ENCODE data around the gene IRF6.

Gene IRF6

GRCh38 chr1:209837671-209838070, 31.7 kb upstream of the IRF6 start:
- Histone ChIP-seq H3K9ac (ENCODE audit: low read length) (no peak overlapping the region), H3K27me3 (ENCODE audit: control insufficient read depth, insufficient read depth, low read length) (no peaks in the 10 kb centered on the region), H3K4me1 (ENCODE audit: control insufficient read depth, insufficient read depth, low read length) (no peaks in the 10 kb centered on the region), H3K4me3 (ENCODE audit: low read length) (no peak overlapping the region), H3K36me3 (ENCODE audit: control insufficient read depth, insufficient read depth, low read length) (peaks cover 35% of the 10 kb centered on the region), H3K27ac (ENCODE audit: low read depth, low read length) (no peak overlapping the region)

DNA sequence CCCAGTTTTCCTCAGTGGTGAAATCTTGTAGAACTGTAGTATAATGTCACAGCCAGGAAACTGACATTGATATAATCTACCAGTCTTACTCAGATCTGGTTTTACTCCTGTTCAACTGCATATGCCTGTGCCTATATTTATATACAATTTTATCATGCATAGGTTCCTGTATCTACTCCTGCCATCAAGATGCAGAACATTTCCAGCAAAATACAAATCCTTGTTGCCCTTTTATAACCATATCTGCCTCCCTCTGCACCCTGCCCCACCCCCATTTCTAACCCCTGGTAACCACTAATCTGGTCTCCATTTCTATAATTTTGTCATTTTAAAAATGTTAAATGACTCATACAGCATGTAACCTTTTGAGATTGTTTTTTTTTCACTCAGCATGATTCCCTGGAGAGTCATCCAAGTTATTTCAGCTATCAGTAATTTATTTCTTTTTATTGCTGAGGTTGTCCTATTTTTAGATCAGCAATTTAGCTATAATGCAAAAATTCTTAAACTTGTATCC, 29.9 kb upstream of the IRF6 start:
- Histone ChIP-seq H3K9ac (ENCODE audit: low read length) (no peak overlapping the region), H3K27me3 (ENCODE audit: control insufficient read depth, insufficient read depth, low read length) (no peaks in the 10 kb centered on the region), H3K27ac (ENCODE audit: low read depth, low read length) (no peak overlapping the region), H3K4me3 (ENCODE audit: low read length) (no peak overlapping the region), H3K4me1 (ENCODE audit: control insufficient read depth, insufficient read depth, low read length) (no peaks in the 10 kb centered on the region), H3K36me3 (ENCODE audit: control insufficient read depth, insufficient read depth, low read length) (peaks cover 32% of the 10 kb centered on the region)

DNA sequence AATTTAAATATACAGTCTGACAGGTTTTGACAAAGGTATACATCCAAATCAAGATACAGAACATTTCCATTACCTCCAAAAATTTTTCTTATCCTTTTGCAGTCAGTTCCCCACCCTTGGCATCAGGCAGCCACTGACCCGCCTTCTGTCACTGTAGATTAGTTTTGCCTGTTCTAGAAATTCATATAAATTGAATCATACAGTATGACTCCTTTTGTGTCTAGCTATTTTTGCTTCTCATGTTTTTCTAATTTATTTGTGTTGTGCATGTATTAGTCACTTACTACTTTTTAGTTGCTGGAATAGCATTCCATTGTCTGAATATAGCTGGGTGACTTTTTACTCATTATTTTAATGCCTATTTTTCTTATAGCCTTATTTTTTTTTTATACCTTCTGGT, 25.7 kb upstream of the IRF6 start:
- no peak overlapping the region for H3K27ac ChIP-seq (ENCODE audit: low read depth, low read length)
- H3K27me3 ChIP-seq (ENCODE audit: control insufficient read depth, insufficient read depth, low read length): no peaks in the 10 kb centered on the region
- H3K9ac ChIP-seq (ENCODE audit: low read length): no peak overlapping the region
- no peaks in the 10 kb centered on the region for H3K4me1 ChIP-seq (ENCODE audit: control insufficient read depth, insufficient read depth, low read length)
- H3K36me3 ChIP-seq (ENCODE audit: control insufficient read depth, insufficient read depth, low read length): peaks cover 13% of the 10 kb centered on the region
- H3K4me3 ChIP-seq (ENCODE audit: low read length): no peak overlapping the region

DNA sequence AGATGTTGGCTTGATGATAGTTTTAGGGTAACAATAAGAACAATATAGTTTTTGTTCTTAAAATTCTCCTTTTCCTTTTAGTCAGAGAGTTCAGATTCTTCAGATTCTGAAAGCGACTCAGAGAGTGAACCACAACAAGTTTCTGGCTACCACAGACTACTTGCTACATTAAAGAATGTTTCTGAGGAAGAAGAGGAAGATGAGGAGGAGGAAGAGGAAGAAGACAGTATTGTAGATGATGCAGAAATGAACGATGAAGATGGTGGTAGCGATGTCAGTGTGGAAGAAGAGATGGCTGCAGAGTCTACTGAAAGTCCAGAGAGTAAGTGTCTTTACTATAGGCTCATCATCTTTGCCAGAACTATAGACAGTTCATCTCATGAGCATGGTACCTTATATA, 24.8 kb upstream of the IRF6 start:
- H3K27me3 ChIP-seq (ENCODE audit: control insufficient read depth, insufficient read depth, low read length): no peaks in the 10 kb centered on the region
- no peak overlapping the region for H3K9ac ChIP-seq (ENCODE audit: low read length)
- peaks cover 13% of the 10 kb centered on the region for H3K36me3 ChIP-seq (ENCODE audit: control insufficient read depth, insufficient read depth, low read length)
- no peak overlapping the region for H3K27ac ChIP-seq (ENCODE audit: low read depth, low read length)
- no peak overlapping the region for H3K4me3 ChIP-seq (ENCODE audit: low read length)
- no peaks in the 10 kb centered on the region for H3K4me1 ChIP-seq (ENCODE audit: control insufficient read depth, insufficient read depth, low read length)

GRCh38 chr1:209829716-209830115, 23.8 kb upstream of the IRF6 start:
- Histone ChIP-seq H3K4me1 (ENCODE audit: control insufficient read depth, insufficient read depth, low read length) (no peaks in the 10 kb centered on the region), H3K4me3 (ENCODE audit: low read length) (no peak overlapping the region), H3K27me3 (ENCODE audit: control insufficient read depth, insufficient read depth, low read length) (no peaks in the 10 kb centered on the region), H3K27ac (ENCODE audit: low read depth, low read length) (no peak overlapping the region), H3K36me3 (ENCODE audit: control insufficient read depth, insufficient read depth, low read length) (peaks cover 10% of the 10 kb centered on the region), H3K9ac (ENCODE audit: low read length) (no peak overlapping the region)

DNA sequence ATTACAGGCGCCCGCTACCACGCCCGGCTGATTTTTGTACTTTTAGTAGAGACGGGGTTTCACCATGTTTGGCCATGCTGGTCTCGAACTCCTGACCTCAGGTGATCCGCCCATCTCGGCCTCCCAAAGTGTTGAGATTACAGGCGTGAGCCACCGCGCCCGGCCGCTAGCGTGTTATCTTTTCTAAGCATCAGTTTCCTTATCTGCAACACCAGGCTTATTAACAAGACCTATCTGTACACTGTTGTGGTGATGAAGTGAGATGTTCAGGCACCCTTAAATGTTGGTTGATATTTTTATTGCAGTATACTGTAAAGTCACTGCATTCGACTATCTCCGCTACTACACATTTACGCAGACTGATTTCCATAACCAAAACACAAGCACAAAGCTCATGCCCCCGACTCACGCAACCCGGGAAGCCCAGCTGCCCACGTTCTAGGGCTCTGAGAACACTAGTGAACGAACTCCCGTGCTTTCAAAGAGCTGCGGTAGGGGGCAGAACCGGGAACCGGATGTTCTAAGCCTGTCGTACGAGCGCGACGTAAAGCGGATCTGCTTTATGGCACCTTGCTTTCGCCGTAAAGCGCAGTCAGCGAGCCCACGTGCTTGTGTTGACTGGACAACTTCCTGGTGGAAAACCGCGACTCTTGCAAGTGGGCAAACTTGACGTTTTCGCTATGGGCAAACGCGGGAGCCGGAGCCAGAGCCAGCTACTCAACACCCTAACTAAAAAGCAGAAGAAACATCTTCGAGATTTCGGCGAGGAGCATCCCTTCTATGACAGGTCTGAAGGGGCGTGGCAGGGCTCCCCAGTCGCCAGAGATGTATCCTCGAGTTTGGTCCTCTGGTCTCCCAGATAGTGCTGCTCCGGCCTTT, 21.7 kb upstream of the IRF6 start, which contains the start of gene UTP25:
TSS of gene UTP25 (plus strand) at position 589 of the 879 bp plus-strand sequence. CDS start at position 681, 92 bp downstream.
- H3K27ac ChIP-seq (ENCODE audit: low read depth, low read length): peak within 1 kb of the TSS; percentile 45
- no peaks in the 10 kb centered on the region for H3K4me1 ChIP-seq (ENCODE audit: control insufficient read depth, insufficient read depth, low read length)
- peaks cover 2% of the 10 kb centered on the region for H3K36me3 ChIP-seq (ENCODE audit: control insufficient read depth, insufficient read depth, low read length)
- no peaks in the 10 kb centered on the region for H3K27me3 ChIP-seq (ENCODE audit: control insufficient read depth, insufficient read depth, low read length)
- no peak within 1 kb of the TSS for H3K9ac ChIP-seq (ENCODE audit: low read length)
- peak within 1 kb of the TSS; percentile 93 for H3K4me3 ChIP-seq (ENCODE audit: low read length)

DNA sequence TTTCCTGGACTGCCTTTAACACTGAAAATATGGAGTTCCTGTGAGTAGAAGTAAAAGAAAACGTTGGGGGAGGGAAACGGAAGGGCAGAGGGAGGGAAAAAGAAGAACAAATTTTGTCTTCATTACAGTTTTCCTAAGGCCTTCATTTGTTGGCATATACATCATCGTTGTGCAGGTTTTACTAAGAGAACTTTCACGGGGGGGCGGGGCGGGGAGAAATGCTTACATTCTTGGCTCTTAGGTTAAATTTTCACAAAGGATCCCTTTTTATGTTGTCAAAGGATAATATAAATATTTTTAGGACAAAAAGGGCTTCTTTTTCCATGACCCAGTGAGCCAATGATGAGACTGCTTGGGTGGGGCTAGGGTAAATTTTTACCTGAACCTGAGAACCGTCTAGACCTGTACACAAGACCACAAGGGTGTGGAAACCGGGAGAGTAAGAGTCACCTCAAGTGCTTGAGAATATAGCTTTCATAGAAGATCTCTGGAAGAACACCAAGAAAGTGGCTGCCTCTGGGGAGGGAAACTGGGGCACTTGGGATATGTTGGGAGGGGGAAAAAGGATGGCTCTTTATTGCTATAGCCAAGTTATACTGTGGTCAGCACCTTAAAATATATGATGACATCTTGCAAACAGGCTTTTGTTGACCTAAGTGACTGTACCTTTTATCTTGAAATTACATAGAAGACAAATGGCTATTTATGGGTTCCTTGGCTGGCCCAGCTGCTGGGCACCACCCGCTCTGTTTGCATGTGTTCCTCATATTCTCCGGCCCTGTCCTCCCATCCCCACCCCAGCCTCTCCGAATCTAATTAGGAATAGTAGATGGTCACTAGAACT, 19.9 kb upstream of the IRF6 start:
- H3K27me3 ChIP-seq (ENCODE audit: control insufficient read depth, insufficient read depth, low read length): no peaks in the 10 kb centered on the region
- H3K4me1 ChIP-seq (ENCODE audit: control insufficient read depth, insufficient read depth, low read length): no peaks in the 10 kb centered on the region
- H3K36me3 ChIP-seq (ENCODE audit: control insufficient read depth, insufficient read depth, low read length): no peaks in the 10 kb centered on the region
- H3K4me3 ChIP-seq (ENCODE audit: low read length): no peak overlapping the region
- no peak overlapping the region for H3K9ac ChIP-seq (ENCODE audit: low read length)
- H3K27ac ChIP-seq (ENCODE audit: low read depth, low read length): no peak overlapping the region

DNA sequence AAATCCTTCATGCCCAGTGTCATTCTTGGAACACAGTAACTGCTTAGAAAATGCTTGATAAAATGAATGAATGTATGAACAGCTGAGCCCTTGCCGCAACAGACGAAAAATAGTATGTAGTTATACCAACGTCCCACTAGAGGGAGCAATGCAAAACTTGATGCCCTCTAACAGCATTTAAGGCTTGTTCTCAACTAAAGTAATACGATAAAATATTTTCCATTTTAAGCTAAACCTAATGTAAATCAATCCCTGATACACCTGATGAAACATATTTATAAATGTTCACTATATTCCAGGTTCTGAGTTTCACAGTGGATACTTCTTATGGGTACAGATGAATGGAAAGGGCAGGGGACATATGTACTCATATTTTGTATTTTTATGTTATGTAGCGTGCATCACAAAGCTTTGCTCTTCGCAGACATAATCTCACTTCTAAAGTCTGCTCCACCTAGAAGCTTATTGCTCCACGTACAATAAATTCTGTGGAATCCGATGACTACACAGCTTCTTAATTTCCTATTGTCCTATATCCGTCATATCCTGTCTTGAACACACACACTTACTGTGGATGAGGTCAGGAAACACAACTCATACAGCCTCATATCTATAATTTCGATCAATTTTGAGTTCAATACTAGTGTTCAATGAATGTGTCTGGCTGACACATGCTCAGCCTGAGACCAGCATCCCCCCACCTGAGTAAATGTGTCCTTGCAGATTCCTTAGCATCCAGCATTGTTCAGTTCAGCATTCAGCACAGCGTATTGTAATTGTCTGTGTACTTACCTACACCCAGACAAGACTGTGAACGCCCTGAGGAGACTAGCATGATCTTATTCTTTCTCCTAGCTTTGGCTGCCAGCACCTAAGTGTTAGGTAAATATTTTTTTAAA, 17.4 kb upstream of the IRF6 start:
- no peak overlapping the region for H3K4me3 ChIP-seq (ENCODE audit: low read length)
- no peaks in the 10 kb centered on the region for H3K4me1 ChIP-seq (ENCODE audit: control insufficient read depth, insufficient read depth, low read length)
- no peaks in the 10 kb centered on the region for H3K36me3 ChIP-seq (ENCODE audit: control insufficient read depth, insufficient read depth, low read length)
- H3K27ac ChIP-seq (ENCODE audit: low read depth, low read length): no peak overlapping the region
- H3K27me3 ChIP-seq (ENCODE audit: control insufficient read depth, insufficient read depth, low read length): no peaks in the 10 kb centered on the region
- H3K9ac ChIP-seq (ENCODE audit: low read length): no peak overlapping the region

GRCh38 chr1:209822706-209823105, 16.8 kb upstream of the IRF6 start:
- no peaks in the 10 kb centered on the region for H3K36me3 ChIP-seq (ENCODE audit: control insufficient read depth, insufficient read depth, low read length)
- no peak overlapping the region for H3K27ac ChIP-seq (ENCODE audit: low read depth, low read length)
- no peak overlapping the region for H3K4me3 ChIP-seq (ENCODE audit: low read length)
- no peak overlapping the region for H3K9ac ChIP-seq (ENCODE audit: low read length)
- H3K27me3 ChIP-seq (ENCODE audit: control insufficient read depth, insufficient read depth, low read length): no peaks in the 10 kb centered on the region
- H3K4me1 ChIP-seq (ENCODE audit: control insufficient read depth, insufficient read depth, low read length): no peaks in the 10 kb centered on the region

DNA sequence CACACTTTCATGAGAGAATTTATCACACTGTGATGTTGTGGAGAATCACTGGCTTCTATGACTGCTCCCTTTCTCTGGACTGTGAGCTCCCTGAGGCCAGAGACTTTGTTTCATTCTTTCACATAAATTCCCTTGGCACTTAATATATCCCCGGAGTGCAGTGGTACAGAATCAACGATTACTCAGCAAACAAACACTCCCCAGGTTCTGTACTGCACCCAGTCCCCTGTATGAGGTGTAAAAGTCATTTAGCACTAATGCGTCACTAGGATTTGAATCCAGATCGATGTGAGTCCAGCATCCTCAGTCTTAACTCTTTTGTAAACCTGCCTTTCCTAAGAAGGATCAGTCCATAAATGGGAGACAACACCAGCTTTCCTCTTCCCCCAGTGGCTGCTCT, 15.0 kb upstream of the IRF6 start:
- Histone ChIP-seq H3K4me3 (ENCODE audit: low read length) (no peak overlapping the region), H3K4me1 (ENCODE audit: control insufficient read depth, insufficient read depth, low read length) (no peaks in the 10 kb centered on the region), H3K36me3 (ENCODE audit: control insufficient read depth, insufficient read depth, low read length) (no peaks in the 10 kb centered on the region), H3K27ac (ENCODE audit: low read depth, low read length) (no peak overlapping the region), H3K27me3 (ENCODE audit: control insufficient read depth, insufficient read depth, low read length) (peaks cover under 1% of the 10 kb centered on the region), H3K9ac (ENCODE audit: low read length) (no peak overlapping the region)

DNA sequence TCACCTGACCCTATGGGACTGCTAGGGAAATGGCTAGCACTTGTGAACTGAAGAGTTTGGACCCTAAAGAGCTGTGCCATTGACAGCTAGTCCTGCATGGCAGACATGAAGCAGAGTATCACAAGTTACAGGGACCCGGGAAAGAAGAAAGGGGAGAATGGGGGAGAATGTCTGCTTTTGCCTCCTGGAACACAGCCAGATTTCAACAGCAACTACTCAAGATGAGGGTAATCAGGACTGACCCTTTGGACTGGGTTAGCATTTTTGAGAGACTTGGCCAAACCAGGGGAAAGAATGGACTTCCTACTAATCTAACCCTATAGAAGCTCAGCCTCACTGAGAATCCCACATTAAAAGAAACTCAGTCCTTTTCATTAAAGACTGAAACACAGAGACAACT, 13.1 kb upstream of the IRF6 start:
- Histone ChIP-seq H3K4me1 (ENCODE audit: control insufficient read depth, insufficient read depth, low read length) (no peaks in the 10 kb centered on the region), H3K36me3 (ENCODE audit: control insufficient read depth, insufficient read depth, low read length) (no peaks in the 10 kb centered on the region), H3K9ac (ENCODE audit: low read length) (no peak overlapping the region), H3K4me3 (ENCODE audit: low read length) (no peak overlapping the region), H3K27ac (ENCODE audit: low read depth, low read length) (no peak overlapping the region), H3K27me3 (ENCODE audit: control insufficient read depth, insufficient read depth, low read length) (peaks cover 2% of the 10 kb centered on the region)

DNA sequence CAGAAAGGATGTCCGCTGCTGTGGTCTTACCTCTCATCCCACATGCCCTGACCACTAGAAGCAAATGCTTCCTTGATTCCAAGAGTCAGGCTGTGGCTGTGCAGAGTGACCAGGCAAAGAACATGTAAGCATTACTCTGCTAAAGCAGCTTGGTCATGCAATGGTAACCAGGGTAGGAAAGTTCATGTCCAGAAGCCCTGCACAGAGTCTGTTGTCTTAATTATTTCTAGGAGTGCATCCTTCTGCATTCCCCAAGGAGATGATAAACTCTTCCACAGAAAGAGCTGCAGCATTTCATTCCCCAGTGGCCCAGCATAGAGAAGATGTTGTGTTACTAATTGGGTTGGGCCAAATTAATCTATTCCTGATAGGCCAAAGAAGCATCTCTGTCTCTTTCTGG, 11.7 kb upstream of the IRF6 start:
- Histone ChIP-seq H3K9ac (ENCODE audit: low read length) (no peak overlapping the region), H3K36me3 (ENCODE audit: control insufficient read depth, insufficient read depth, low read length) (no peaks in the 10 kb centered on the region), H3K4me1 (ENCODE audit: control insufficient read depth, insufficient read depth, low read length) (no peaks in the 10 kb centered on the region), H3K27ac (ENCODE audit: low read depth, low read length) (no peak overlapping the region), H3K27me3 (ENCODE audit: control insufficient read depth, insufficient read depth, low read length) (peaks cover 2% of the 10 kb centered on the region), H3K4me3 (ENCODE audit: low read length) (no peak overlapping the region)

Measured in rectal smooth muscle tissue (tissue), 1 donor.